Spleen (tissue), 7 donors: ENCODE measurements around the gene SLC47A2.

Experiments
- POLR2A ChIP-seq, 3 donors: fragments of 450-650 bp; IDR thresholded peaks; one replicate each; pipeline ENCODE4 v1.5.1; 2017; ENCODE audit warnings: antibody characterized with exemption in 3 of 3, mild to moderate bottlenecking in 1 of 3
- TF ChIP-seq, protein P1 (sequence below), 11 experiments: fragments of 200-600 bp in 7 of 11; fragments of 450-650 bp in 4 of 11; sonication (generic) in 4 of 11; IDR thresholded peaks in 8 of 11; conservative IDR thresholded peaks in 3 of 11; 1 replicate in 7 of 11; 2 replicates in 4 of 11; pipeline versions ENCODE4 v1.4.0 to v1.8.0; 2016 to 2021; ENCODE audit warnings: antibody characterized with exemption in 11 of 11, inconsistent platforms in 4 of 11, mild to moderate bottlenecking in 1 of 11
- donor health status: DM: no; HTN: no; CAD: no; lungs with moderate emphysema.
- donor health status: DM: no; HTN: no; CAD: no.
- donor health status: DM: no; HTN: no; CAD: no.

DNA sequence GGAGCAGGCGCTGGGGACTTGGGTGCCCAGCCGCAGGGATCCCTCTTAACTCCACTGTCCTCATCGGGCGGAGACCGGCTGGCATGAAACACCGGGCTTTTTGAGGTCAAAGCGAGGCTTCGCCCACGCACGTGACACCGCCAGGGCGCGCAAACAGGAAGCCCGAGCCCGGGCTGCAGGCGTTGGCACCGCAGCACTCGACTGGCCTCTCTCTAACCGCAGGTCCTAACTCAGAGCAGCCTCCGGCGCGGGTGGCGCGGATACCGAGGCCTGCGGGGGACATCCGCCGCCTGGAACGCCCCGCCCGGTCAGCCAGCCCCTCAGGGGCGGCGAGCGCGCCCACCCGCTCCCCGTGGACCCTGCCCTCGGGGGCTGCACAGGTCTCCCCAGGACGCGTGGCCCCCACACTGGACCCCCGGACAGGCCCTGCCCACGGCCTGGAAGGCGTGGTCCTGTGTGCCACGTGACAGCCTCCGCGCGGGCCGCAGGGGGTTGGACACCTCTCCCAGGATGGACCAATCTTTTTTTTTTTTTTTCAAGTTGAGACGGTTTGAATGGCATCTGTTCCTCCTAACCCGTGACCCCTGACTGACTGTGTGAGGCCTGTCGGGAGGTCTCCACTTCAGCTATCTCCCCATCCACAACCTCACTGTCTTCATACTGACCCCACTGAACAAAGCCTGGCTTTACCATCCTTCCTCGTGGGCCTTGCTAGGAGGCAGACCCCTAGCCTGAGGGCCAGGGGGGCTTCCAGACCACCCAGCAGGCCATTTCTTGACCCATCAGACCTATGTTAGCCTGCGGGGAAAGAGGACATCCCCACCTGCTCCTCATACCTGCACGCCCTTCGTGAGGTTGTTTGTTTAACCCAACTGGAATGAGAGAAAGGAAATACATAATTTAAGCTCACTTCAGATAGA lies 8.4 kb upstream of the SLC47A2 start:
- no peak for TF ChIP-seq POLR2A (IDR thresholded peaks at IDR 0.05)
- TF ChIP-seq, protein P1, sequence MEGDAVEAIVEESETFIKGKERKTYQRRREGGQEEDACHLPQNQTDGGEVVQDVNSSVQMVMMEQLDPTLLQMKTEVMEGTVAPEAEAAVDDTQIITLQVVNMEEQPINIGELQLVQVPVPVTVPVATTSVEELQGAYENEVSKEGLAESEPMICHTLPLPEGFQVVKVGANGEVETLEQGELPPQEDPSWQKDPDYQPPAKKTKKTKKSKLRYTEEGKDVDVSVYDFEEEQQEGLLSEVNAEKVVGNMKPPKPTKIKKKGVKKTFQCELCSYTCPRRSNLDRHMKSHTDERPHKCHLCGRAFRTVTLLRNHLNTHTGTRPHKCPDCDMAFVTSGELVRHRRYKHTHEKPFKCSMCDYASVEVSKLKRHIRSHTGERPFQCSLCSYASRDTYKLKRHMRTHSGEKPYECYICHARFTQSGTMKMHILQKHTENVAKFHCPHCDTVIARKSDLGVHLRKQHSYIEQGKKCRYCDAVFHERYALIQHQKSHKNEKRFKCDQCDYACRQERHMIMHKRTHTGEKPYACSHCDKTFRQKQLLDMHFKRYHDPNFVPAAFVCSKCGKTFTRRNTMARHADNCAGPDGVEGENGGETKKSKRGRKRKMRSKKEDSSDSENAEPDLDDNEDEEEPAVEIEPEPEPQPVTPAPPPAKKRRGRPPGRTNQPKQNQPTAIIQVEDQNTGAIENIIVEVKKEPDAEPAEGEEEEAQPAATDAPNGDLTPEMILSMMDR (IDR thresholded peaks at IDR 0.05 in 8 of 11, conservative IDR thresholded peaks at IDR 0.05 in 3 of 11): no peak
